Prostate gland (tissue), 2 donors: ENCODE data around the gene ZBTB4. TPM values are rescaled to one million over a fixed set of nuclear protein-coding genes. Genes with fewer than 3 reads are reported as not detected.

Experiments
- DNase-seq: peaks from one replicate; pipeline ENCODE4 v3.0.0-alpha.2; 2019; ENCODE audit warnings: low spot score
- H3K27ac ChIP-seq, 2 donors: fragments of 200-600 bp; sonication (generic); 2 replicates each; pipeline ENCODE4 v1.5.1; 2017 to 2019
- H3K27me3 ChIP-seq: fragments of 200-600 bp; sonication (generic); replicated peaks from 2 replicates; pipeline ENCODE4 v1.5.1; 2019; ENCODE audit not compliant: insufficient read depth
- H3K36me3 ChIP-seq, 2 donors: fragments of 200-600 bp; sonication (generic); 1 replicate in 1 of 2; 2 replicates in 1 of 2; pipeline versions ENCODE4 v1.5.1 to v1.8.1; 2017 to 2019
- H3K4me1 ChIP-seq: fragments of 200-600 bp; sonication (generic); replicated peaks from 2 replicates; pipeline ENCODE4 v1.5.1; 2019
- H3K4me3 ChIP-seq, 2 donors: fragments of 200-600 bp; sonication (generic); 2 replicates each; pipeline ENCODE4 v1.5.1; 2017 to 2019
- H3K9me3 ChIP-seq: fragments of 200-600 bp; sonication (generic); 2 replicates; pipeline ENCODE4 v1.5.1; 2017
- CTCF ChIP-seq, 4 experiments: fragments of 200-600 bp in 2 of 4; fragments of 450-650 bp in 2 of 4; sonication (generic) in 2 of 4; IDR thresholded peaks; 1 replicate in 3 of 4; 2 replicates in 1 of 4; pipeline ENCODE4 v1.5.1; 2016 to 2019; ENCODE audit warnings: antibody characterized with exemption in 4 of 4, mild to moderate bottlenecking in 2 of 4, moderate library complexity in 2 of 4
- POLR2A ChIP-seq: fragments of 450-650 bp; IDR thresholded peaks from one replicate; pipeline ENCODE4 v1.6.1; 2016; ENCODE audit warnings: antibody characterized with exemption, mild to moderate bottlenecking
- POLR2AphosphoS5 ChIP-seq: sonication (generic); formaldehyde crosslinking; IDR thresholded peaks from one replicate; pipeline ENCODE4 v1.6.1; 2017; ENCODE audit warnings: antibody characterized with exemption
- WGBS: methylation state at CpG from one replicate; pipeline ENCODE4 v1.1.5; 2018; 5-methylcytosine and 5-hydroxymethylcytosine counted together
- intact Hi-C: fragments of 100-400 bp; cut with DNase I; formaldehyde crosslinking; loops from one replicate; pipeline ENCODE4 v1.14.2; 2022
- total RNA-seq, 2 donors: library from RNA; depleted of rRNA; stranded (reverse); fragments of >200 nt; gene quantifications; one replicate each; pipeline ENCODE4 v1.1.0, GENCODE V29; 2016

The ZBTB4 gene
- total RNA-seq, 2 donors from 2014 or later: 60.5 to 69.4 TPM

GRCh38 chr17:7513850-7514419 lies 34.5 kb upstream of the ZBTB4 start:
- H3K9me3 ChIP-seq: no peaks in the 10 kb centered on the region
- H3K27me3 ChIP-seq: no peaks in the 10 kb centered on the region
- DNase-seq: no peak
- H3K27ac ChIP-seq: no peak overlapping the region
- no peaks in the 10 kb centered on the region for H3K4me1 ChIP-seq
- no peak overlapping the region for H3K4me3 ChIP-seq
- TF ChIP-seq POLR2A: no peak
- no peak for TF ChIP-seq POLR2AphosphoS5
- no peak for TF ChIP-seq CTCF (IDR thresholded peaks at IDR 0.05)
- WGBS: 67% methylated on average over 17 of the region's 17 CpGs
- H3K36me3 ChIP-seq: peaks cover 19 to 21% of the 10 kb centered on the region in 2 donors
- intact Hi-C loops: loop anchor here (1.0 kb wide), 1 partner anchor 47 kb away; the partner anchor contains the start of gene SENP3

DNA sequence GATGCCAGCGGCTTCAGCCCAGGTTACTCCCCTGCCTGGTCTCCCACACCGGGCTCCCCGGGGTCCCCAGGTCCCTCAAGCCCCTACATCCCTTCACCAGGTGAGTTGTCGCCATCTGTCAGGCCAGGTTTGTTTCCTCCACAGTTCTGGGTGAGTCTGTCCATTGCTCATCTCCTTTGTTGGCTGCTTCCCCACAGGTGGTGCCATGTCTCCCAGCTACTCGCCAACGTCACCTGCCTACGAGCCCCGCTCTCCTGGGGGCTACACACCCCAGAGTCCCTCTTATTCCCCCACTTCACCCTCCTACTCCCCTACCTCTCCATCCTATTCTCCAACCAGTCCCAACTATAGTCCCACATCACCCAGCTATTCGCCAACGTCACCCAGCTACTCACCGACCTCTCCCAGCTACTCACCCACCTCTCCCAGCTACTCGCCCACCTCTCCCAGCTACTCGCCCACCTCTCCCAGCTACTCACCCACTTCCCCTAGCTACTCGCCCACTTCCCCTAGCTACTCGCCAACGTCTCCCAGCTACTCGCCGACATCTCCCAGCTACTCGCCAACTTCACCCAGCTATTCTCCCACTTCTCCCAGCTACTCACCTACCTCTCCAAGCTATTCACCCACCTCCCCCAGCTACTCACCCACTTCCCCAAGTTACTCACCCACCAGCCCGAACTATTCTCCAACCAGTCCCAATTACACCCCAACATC lies 33.6 kb upstream of the ZBTB4 start:
- 87% methylated on average over 20 of the region's 20 CpGs for WGBS
- Histone ChIP-seq H3K4me3 (no peak overlapping the region), H3K4me1 (no peaks in the 10 kb centered on the region), H3K27me3 (no peaks in the 10 kb centered on the region), H3K9me3 (no peaks in the 10 kb centered on the region), H3K36me3 (peaks cover 23 to 30% of the 10 kb centered on the region in 2 donors), H3K27ac (no peak overlapping the region)
- TF ChIP-seq POLR2AphosphoS5 (no peak), POLR2A (no peak), CTCF (IDR thresholded peaks at IDR 0.05) (no peak)
- no peak for DNase-seq
- intact Hi-C loops: no loop called here

GRCh38 chr17:7512105-7512504 lies 32.7 kb upstream of the ZBTB4 start:
- Histone ChIP-seq H3K4me3 (no peak overlapping the region), H3K4me1 (no peaks in the 10 kb centered on the region), H3K27ac (no peak overlapping the region), H3K36me3 (peaks cover 24 to 30% of the 10 kb centered on the region in 2 donors), H3K9me3 (no peaks in the 10 kb centered on the region), H3K27me3 (no peaks in the 10 kb centered on the region)
- WGBS: 90% methylated on average over 15 of the region's 15 CpGs
- no peak for DNase-seq
- intact Hi-C loops: no loop called here
- TF ChIP-seq POLR2A (no peak), CTCF (IDR thresholded peaks at IDR 0.05) (no peak), POLR2AphosphoS5 (no peak)

DNA sequence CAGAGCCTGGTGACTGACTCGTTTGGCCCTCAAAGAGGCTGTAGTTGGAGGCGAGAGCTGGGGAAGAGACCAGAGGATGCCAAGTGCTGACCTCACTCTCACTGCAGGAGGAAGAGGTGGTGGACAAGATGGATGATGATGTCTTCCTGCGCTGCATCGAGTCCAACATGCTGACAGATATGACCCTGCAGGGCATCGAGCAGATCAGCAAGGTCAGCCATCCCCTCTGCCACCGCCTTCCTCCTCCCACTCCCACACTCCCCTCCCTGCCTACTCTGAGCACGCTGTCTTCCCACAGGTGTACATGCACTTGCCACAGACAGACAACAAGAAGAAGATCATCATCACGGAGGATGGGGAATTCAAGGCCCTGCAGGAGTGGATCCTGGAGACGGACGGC lies 31.7 kb upstream of the ZBTB4 start:
- Histone ChIP-seq H3K4me1 (no peaks in the 10 kb centered on the region), H3K36me3 (peaks cover 24 to 30% of the 10 kb centered on the region in 2 donors), H3K27me3 (no peaks in the 10 kb centered on the region), H3K9me3 (no peaks in the 10 kb centered on the region), H3K4me3 (no peak overlapping the region), H3K27ac (no peak overlapping the region)
- TF ChIP-seq POLR2AphosphoS5 (no peak), CTCF (IDR thresholded peaks at IDR 0.05) (no peak), POLR2A (no peak)
- intact Hi-C loops: no loop called here
- no peak for DNase-seq
- 76% methylated on average over 8 of the region's 10 CpGs for WGBS

DNA sequence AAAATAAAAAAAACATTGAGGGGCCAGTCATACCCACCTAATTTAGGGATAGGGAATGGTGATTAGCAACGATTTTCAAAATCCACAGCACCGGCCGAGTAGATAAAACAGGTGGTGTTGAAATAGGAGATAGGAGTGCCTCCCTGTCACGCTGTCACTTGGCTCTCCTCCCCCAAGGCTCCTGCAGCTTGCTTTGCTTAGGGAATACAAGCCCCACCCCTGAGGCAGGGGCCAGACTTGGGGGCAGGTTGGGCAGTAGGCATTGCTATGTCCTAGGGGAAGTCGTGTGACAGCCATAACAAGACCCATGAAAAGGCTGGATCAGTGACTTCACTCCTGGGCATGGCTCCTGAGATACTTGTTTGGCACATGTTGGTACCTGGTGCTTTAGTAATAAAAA lies 30.5 kb upstream of the ZBTB4 start:
- intact Hi-C loops: no loop called here
- no peak overlapping the region for H3K27ac ChIP-seq
- H3K4me1 ChIP-seq: no peaks in the 10 kb centered on the region
- no peaks in the 10 kb centered on the region for H3K27me3 ChIP-seq
- H3K9me3 ChIP-seq: no peaks in the 10 kb centered on the region
- DNase-seq: no peak
- H3K4me3 ChIP-seq: no peak overlapping the region
- H3K36me3 ChIP-seq: peaks cover 24 to 30% of the 10 kb centered on the region in 2 donors
- TF ChIP-seq POLR2AphosphoS5: no peak
- no peak for TF ChIP-seq POLR2A
- TF ChIP-seq CTCF (IDR thresholded peaks at IDR 0.05): no peak
- WGBS: 83% methylated on average over 5 of the region's 5 CpGs
